ENCODE measurements around the gene RAD51B.

RAD51B gene

DNA sequence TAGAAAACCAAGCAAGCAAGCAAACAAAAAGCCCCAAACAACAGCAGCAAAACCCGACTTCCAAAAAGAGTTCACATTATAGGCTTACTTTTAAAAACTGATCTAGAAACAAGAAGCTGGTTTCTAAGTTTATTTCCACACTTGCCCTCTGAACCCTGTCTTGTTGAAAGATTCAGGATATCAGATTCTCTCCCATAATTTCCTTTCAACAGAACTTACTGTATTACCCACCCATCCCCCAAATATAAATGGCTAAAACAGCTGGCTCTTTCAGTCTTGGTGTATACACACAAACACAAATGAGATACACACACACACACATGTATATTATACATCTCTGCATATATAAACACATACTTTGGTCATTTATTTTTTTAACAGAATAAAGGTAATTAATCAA, 512.4 kb downstream of the RAD51B start:
- DNase-seq (ENCODE audit: low spot score) = no peak

- DNase-seq (ENCODE audit: low spot score) = no peak
Measured at GRCh38 chr14:68333262-68333661, 513.7 kb downstream of the RAD51B start.

GRCh38 chr14:68335312-68335711, 515.7 kb downstream of the RAD51B start:
- no peak for DNase-seq (ENCODE audit: low spot score)

GRCh38 chr14:68336165-68336564, 516.6 kb downstream of the RAD51B start:
- no peak for DNase-seq (ENCODE audit: low spot score)

DNA sequence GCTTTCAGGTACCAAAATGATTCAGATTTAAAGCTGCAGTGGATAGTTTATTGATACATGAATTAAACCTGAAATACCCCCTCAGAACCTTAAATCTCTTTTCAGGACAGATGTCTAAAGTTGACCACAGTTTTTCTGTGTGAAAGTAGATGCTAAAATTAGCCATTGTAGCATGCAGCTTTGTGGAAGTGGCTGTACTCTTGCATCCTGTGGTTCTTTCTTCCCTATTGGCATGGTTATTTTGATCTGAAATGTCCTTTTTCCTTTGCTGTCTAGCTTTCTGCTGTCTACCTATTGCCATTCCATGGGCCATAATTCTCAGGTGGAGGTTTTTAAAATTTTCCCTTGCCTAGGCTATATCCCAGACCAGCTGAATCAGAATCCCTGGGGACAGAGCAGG, 517.7 kb downstream of the RAD51B start:
- DNase-seq (ENCODE audit: low spot score) = no peak

DNA sequence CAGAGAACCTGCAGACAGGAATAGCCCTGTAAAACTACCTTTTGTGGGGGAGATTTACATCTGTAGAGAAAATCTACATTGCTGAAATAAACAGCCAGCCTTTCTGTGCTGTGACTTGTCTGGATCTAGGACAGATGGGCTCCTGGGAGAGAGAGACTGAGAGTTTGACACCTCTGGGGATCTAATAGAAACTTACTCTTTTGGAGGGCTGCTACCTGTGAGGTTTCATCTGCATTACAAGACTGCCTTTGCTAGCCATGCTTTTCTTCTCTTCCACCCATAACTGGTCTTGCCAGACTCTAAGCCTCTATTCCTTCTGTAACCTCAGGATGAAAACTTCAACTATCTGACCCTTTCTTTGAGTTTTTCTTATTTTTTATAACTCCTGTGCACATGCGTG, 520.7 kb downstream of the RAD51B start:
- DNase-seq (ENCODE audit: low spot score) = no peak

DNA sequence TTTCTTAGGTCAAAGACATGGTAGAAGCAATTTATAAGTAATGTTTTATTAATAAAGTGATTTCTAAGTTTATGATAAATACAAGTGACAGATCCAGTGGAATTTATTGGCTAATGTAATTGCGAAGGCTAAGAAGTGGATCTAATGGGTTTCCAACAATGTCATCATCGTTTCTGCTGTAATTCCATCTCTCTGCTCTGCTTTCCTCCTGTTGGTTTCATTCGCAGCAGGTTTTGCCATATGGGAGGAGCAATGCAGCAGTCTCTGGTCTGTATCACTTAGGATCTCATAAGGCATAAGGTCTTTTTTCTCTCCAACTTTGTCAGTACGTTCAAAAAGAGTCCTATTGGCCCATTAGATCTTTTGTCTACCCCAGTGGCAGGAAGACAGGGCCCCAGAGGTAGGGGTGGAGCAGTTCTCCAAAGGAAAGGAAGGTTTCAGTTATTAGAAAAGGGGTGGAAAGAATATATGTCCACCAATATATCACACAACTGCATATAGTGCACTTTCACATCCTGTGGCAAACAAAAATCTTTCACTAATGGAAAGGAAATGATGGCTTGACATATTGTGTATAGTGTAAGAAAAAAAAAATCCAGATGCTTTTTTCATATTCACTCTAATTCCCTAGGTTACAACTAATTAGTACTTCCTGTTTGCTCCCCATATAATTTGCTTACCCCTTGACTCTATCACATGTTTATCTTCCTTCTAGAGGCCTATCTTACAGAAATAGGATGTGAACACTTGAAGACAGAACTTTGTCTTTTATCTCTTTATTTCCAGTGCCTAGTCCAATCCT, 522.0 kb downstream of the RAD51B start:
- no peak for DNase-seq (ENCODE audit: low spot score)

GRCh38 chr14:68342216-68342763, 522.7 kb downstream of the RAD51B start:
- no peak for DNase-seq (ENCODE audit: low spot score)

DNA sequence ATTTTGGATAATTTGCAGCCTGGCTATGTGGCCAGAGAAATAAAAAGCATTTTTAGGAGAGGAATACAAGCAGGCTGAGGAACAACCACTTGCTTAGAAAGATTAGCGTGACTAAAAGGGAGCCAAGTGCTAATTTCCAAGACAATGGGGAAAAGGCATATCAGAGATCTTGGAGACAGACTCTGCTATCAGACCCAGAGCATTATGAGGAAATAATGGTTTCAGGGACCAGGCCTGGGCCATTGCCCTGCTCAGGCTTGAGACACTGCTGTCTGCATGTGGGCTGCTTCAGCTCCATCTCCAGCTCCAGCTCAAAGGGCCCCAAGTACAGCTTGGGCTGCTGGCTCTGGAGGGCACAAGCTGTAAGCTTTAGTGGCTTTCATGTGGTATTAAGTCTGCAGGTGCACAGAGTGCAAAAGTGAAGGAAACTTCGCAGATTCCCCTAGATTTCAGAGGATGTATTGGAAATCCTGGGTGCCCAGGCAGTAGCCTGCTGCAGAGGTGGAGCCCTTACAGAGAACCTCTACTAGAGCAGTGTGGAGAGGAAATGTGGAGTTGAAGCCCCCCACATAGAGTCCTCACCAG, 524.0 kb downstream of the RAD51B start:
- no peak for DNase-seq (ENCODE audit: low spot score)

- no peak for DNase-seq (ENCODE audit: low spot score)
Measured at GRCh38 chr14:68345738-68346137, 526.2 kb downstream of the RAD51B start.

GRCh38 chr14:68346556-68347343, 527.2 kb downstream of the RAD51B start:
- DNase-seq (ENCODE audit: low spot score) = no peak

GRCh38 chr14:68349900-68350629, 530.5 kb downstream of the RAD51B start:
- no peak for DNase-seq (ENCODE audit: low spot score)

GRCh38 chr14:68355415-68355814, 535.8 kb downstream of the RAD51B start:
- DNase-seq (ENCODE audit: low spot score) = no peak

DNA sequence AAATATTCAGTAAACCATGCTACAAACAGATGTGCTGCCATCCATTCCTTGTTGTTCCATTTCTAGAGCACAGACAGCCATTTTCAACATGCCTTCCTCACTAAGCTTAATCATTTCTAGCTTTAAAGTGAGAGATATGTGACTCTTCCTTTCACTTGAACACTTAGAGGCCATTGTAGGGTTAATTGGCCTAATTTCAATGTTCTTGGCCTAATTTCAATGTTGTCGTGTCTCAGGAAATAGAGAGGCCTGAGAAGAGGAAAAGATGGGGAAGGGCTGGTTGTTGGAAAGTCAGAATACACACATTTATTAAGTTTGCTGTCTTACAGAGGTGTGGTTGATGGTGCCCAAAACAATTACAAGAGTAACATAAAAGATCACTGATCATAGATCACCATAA, 538.2 kb downstream of the RAD51B start:
- no peak for DNase-seq (ENCODE audit: low spot score)

GRCh38 chr14:68358500-68358899, 538.9 kb downstream of the RAD51B start:
- no peak for DNase-seq (ENCODE audit: low spot score)

DNA sequence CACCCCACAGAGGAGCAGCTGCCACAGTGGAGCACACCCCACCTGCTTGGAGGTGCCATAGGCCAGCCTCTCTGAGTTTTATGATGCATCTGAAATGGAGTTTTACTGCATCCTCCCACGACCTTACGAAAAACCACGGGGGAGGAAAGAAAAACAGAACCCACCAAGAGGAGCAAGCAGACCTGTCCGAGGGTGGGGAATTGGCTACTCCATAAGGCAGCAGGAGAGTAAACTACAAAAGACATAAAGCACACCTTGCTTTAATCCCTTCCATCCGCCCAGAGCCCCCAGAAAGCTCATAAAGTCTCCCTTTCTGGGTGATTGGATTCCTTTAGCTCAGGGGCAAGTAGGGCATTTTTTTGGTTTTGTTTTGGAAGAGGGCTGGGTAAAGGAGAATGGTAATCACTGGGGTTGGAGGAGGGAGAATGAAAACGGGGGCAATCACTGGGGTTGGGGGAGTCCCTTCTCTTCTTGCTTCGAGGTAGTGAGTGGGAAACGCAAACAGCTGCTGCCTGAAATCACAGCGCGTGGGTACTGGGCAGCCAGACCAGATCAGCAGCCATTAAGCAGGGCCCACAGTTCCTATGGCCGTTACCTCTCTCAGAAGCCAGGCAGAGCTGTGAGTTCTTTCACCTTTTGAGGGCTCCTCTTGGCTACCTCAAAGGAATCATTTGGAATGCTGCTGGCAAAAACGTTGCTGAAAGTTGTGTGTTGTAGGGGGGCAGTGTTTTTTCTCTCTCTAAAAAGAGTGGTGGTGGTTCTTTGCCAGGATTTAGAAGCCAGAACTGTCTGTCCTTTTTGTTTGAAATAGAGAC, 539.6 kb downstream of the RAD51B start:
- no peak for DNase-seq (ENCODE audit: low spot score)

- DNase-seq (ENCODE audit: low spot score) = no peak
Measured at GRCh38 chr14:68359837-68360552, 540.4 kb downstream of the RAD51B start.

- no peak for DNase-seq (ENCODE audit: low spot score)
Measured at GRCh38 chr14:68361231-68361630, 541.7 kb downstream of the RAD51B start.

GRCh38 chr14:68362846-68363245, 543.3 kb downstream of the RAD51B start:
- DNase-seq (ENCODE audit: low spot score) = no peak

DNA sequence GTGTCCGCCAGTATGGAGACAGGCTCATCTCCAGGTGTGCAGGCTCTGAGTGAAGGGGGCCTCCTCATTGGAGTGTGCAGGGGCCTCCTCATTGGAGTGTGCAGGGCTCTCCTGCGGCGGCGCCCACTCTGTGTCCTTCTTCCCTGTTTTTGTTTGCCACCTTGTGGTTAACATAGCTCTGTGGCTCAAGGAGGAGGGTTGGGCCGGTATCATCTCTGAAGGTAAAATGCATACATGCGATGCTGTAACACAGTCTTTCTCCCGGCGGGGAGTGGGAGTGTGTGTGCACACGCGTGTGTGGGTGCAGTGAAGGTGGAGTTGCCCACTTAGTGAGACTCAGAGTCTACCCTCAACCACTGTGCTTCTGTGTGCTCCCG, 543.9 kb downstream of the RAD51B start:
- no peak for DNase-seq (ENCODE audit: low spot score)

Data from CD4-positive, alpha-beta T cell treated with Interleukin-6 at 100 ng/mL for 8 hours (primary cell).